HG02610 (cell line): Measurements from ENCODE around the gene ZC2HC1B.
"Not testable (repeated sequence)": the region's sequence is repeated elsewhere in the genome, so short reads cannot be mapped to it uniquely, and the experiment has no call there.

Experiments
- ATAC-seq: cut with Tn5 transposase; IDR thresholded peaks from one replicate; pipeline ENCODE4 v1.9.1; 2021; ENCODE audit warnings: mild to moderate bottlenecking, moderate library complexity; ENCODE audit not compliant: unreplicated experiment

ZC2HC1B gene

DNA sequence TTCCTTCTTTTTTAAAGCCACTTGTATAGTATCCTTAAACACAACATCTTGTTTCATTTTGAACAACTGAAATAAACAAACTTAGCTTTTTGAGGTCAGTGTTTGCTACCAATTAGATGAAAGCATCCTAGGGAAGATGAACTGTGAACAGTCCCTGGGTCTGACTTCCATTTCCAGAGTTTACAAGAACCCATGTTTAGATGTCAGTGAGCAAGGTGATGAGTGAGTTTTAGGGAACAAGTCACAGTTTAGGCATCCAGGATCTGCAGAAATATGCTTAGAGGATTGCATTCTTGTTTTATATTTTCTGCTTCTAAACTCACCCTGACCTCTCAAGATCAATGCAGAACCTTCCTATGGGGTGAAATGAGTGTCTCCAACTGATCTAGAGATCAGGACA, 3.0 kb downstream of the ZC2HC1B start:
- no peak for ATAC-seq

DNA sequence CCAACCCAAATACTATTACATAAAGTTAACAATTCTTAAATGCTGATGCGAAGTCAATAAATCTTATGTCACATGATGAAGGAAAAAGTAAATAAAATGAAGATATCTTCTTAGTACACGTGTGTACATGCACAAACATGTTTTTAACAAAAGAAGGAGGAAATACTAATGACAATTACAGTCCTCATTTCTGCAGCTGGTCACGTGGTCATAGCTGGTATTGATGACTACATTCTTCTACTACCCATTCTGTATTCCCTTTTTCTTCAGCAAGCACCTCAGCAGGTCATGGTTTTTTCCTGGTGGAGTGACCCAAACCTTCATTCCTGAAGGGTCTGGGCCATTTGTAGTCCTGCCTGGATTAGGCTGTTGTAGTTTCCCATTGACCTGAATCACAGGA, 4.5 kb downstream of the ZC2HC1B start:
- not testable (repeated sequence) for ATAC-seq

DNA sequence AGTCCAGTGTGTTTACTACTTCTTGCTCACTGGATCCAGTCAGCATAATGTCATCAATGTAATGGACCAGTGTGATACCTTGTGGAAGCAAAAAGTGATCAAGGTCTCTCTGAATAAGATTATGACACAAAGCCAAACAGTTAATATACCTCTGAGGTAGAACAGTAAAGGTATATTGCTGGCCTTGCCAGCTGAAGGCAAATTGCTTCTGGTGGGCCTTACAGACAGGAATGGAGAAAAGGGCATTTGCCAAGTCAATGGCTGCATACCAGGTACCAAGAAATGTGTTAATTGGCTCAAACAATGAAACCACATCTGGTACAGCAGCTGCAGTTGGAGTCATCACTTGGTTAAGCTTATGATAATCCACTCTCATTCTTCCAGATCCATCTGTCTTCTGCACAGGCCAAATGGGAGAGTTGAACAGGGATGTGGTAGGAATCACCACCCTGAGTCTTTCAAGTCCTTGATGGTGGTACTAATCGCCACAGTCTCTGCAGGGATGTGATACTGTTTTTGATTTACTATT, 7.0 kb downstream of the ZC2HC1B start:
- ATAC-seq: not testable (repeated sequence)

- peak; percentile 100 for ATAC-seq
Measured at GRCh38 chr6:143872201-143872600, 7.9 kb downstream of the ZC2HC1B start.

- not testable (repeated sequence) for ATAC-seq
Measured at GRCh38 chr6:143873600-143873999, 9.3 kb downstream of the ZC2HC1B start.

- ATAC-seq: not testable (repeated sequence)
Measured at GRCh38 chr6:143874503-143874902, 10.2 kb downstream of the ZC2HC1B start.

DNA sequence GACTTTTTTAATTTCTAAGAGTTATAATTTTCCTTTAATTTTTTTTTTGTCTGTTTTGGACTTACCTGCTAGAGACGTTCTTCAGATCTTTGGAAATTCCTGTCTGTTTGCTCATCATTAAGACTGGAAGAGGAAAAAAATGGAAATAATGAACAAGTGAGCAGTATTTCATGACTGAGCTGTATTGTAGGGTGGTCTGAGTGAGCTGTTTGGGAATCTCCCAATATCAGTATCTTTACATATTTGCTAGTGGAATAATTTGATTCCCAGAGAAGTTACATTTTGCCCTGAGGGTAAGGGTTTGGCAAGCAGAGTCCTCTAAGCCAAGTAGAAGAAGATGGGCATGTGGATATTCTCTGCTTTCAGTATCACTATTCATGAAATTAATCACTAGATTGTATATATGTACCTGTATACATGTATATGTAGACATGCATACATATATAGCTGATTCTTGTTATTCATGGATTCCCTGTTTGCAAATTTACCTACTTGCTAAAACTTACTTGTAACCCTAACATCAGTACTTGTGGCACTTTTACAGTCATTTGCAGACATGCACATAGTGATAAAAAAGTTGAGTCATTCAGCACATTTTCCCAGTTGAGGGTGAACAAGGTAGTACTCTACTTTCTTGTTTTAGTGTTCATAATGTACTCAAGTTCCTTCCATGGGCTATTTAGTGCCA, 13.5 kb downstream of the ZC2HC1B start:
- ATAC-seq: peak; percentile 58

GRCh38 chr6:143878272-143878760, 14.0 kb downstream of the ZC2HC1B start:
- no peak for ATAC-seq

DNA sequence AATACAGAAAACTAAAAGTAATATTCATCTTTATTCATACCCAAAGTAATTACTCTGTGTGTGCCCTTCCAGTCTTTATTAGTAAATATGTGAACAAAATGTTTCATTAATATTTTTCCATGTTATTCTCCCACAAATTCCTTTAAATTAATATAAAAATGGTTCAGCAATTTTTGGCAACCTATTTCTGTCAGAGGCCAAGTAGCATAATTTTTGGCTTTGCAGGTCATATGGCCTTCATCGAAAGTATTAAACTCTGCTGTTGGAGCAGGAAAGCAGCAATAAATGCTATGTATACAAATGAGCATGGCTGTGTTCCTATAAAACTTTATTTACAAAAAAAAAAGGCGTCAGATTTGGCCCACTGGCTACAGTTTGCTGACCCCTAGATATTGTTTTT, 16.1 kb downstream of the ZC2HC1B start:
- no peak for ATAC-seq

DNA sequence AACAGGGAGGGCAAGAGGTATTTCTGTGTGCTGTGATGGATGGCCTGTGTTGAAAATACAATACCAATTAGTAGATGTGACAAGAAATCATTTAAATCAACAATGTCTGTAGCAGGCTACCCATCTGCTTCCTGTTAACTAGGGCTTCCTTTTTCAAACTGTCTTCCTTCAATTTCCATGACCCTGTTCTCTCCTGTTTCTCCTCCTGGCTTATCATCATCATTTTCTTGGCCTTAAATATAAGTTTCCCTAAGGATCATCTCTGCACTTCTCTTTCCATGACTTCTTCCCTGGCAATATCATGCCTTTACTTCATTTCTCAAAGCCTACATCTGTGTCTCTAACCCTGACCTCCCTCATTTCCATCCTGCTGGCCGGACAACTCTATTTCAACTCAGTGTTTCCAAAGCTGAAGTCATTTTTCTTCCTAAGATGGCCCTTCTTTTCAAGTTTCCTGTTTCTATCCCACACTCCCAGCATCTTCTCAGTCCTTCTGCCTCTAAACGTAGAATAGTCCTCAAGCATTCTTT, 18.2 kb downstream of the ZC2HC1B start:
- ATAC-seq: no peak

DNA sequence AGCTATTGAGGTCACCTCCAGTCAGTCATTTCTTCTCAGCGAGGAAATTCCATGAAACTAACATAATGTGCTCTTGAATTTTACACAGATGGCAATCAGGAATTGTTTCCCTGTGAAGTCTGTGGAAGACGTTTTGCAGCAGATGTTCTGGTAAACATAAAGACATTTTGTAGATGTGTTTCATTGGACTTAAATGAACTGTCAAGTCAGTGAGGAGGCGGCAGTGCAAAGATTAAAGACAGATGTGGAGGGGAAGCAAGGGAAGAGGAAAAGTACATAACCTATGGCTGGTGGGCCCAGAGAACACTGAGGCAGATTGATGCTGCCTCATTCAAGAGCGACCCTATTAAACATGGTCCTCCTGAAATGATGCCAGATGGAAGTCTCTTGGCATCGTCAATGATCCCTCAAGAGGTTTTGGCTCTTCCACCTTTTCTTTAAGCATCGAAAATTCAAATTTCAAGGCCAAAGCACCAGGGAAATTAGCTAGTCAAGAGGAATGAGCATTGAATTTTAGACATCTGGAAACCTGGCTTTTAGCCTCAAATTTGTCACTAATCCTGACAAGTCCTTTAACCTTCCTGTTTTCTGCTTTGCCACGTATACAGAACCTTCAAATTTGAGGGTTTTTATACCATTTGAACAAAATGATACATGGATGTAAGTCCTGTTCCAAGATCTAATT, 20.1 kb downstream of the ZC2HC1B start:
- ATAC-seq: no peak

GRCh38 chr6:143885116-143885515, 20.8 kb downstream of the ZC2HC1B start:
- no peak for ATAC-seq

- ATAC-seq: no peak
Measured at GRCh38 chr6:143894655-143895054, 30.4 kb downstream of the ZC2HC1B start.

DNA sequence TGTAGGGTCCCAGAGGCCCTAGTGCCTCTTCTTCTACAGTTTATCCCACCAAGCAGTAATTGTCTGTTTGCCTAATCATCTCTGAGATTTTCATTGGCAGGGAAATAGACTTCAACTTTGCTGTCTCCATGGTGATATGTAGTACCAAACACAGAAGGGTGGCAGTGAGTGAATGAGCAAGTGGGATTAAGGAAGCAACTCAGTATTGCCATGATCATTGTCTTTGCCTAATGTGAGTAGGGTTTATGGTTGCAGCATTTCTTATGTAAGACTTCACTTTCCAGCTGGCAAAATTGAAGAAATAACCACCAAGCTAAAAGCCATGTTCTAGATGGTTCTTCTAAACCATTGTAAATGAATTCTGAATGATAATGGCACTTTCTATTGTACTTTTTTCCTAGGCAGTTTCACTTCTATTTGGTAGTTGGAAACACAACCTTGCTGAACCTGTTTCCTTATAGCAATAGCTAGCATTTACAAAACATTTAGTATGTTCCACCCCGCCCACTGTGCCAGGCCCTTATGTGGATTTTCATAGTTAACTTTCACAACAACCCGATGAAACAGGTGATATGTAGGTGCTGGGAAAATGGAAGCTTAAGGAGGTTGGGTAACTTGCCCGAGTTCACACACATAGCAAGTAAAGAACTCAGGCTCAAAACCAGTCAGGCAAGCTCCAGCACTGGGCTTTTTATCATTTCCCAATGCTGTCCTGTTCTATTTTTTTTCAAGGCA, 32.0 kb downstream of the ZC2HC1B start:
- ATAC-seq: no peak

- no peak for ATAC-seq
Measured at GRCh38 chr6:143900358-143900757, 36.1 kb downstream of the ZC2HC1B start.

DNA sequence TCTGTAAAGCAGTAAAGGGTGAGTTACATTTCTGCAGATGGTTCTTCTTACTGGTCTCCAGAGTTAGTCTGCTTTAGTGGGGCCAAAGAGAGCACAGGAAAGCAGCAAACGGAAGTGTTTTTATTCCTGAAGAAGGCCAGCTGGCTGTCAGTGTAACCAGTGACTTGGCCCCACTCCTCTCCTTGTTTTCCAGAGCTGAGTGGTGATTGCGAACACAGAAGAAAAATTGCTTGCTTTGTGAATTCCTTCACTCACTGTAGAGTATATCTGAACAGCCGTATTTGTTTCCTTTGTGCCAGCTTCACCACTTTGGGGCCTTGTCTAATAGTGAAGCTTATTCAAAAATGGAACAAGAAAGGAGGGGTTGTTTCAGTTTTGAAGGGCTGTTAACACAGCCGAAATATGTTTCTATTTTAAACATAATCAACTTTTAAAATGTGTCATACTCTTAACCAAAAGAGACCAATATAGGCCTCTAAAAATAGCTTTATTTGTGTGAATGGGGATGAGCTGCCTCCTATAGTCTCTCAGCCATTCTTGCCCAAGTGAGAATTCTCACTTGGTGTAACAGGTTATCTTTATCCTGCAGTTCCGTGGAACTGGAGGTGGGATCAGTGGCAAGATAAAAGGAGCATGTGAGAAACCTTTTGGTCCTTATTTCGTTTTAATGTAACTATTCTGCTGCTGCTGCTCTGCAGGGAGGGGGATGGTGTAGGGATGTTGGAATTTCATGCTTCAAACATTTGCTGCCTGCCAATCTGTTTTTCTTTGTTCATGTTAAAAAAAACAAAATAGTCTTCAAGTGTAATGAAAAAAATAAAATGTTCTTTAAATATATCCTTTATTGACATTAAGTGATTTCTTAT, 37.8 kb downstream of the ZC2HC1B start:
- peak; percentile 98 for ATAC-seq

DNA sequence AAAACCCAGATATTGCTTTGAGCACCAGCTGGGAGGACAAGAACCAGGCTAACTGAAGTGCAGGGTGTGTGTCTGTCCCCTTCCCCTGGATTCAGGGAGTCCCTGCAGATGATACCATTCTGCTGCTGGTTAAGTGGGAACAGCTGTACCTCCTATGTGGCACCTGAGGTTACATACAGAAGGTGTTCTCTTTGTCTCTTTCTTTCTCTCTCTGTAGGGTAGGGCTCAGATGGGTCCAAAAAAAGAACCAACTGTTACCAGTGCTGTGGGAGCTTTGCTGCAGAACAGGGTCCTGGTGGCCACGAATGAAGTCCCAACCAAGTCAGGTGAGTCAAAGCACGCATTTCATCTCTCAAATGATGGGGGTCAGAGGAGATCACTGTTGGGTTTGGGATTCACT, 38.6 kb downstream of the ZC2HC1B start:
- ATAC-seq: no peak

GRCh38 chr6:143911028-143911427, 46.8 kb downstream of the ZC2HC1B start:
- no peak for ATAC-seq

DNA sequence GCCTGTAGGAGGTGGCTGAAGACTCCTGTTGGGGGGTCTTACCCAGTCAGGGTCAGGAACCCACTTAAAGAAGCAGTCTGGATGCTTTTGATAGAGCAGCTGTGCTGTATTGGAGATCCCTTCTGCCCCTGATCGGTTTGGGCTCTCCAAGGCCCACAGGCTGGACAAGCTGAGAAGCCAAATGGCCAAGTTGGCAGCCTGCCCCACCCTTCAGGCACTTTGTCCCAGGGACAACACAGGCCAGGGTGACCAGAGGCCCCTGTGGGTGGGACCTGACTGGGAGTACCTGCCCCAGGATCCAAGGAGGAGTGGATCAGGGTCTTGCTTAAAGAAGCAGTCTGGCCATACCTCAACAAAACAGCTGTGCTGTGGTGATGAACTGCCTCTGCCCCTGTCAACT, 48.4 kb downstream of the ZC2HC1B start:
- ATAC-seq: no peak

DNA sequence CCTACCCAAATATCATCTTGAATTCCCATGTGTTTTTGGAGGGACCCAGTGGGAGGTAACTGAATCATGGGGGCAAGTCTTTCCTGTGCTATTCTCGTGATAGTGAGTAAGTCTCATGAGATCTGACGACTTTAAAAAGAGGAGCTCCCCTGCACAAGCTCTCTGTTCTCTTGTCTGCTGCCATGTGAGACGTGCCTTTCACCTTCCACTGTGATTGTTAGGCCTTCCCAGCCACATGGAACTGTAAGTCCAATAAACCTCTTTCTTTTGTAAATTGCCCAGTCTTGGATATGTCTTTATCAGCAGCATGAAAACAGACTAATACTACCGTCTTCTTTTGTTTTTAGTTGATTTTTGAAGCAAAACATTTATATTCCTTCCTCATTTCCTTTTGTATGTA, 52.8 kb downstream of the ZC2HC1B start:
- not testable (repeated sequence) for ATAC-seq
